HepG2 (cell line): ENCODE measurements around the gene TIMM17B. TPM values are rescaled to one million over a fixed set of nuclear protein-coding genes. Genes with fewer than 3 reads are reported as not detected.

Experiments
- AGO2 ChIP-seq: fragments of 200-400 bp; formaldehyde crosslinking; optimal IDR thresholded peaks from 2 replicates; pipeline ENCODE3; 2017; ENCODE audit warnings: mild to moderate bottlenecking, low read depth, low read length, moderate library complexity
- ATF7-NPFF ChIP-seq: sonication (generic); formaldehyde crosslinking; IDR thresholded peaks from 2 replicates; pipeline ENCODE4 v1.8.1; 2023; ENCODE audit warnings: mild to moderate bottlenecking, low read depth, missing genetic modification reagents, moderate library complexity
- BRD4 ChIP-seq: sonication (generic); formaldehyde crosslinking; IDR thresholded peaks from 2 replicates; pipeline ENCODE4 v1.4.0; 2020; ENCODE audit warnings: missing genetic modification reagents
- CREM ChIP-seq, 2 experiments: sonication (generic) in 1 of 2; formaldehyde crosslinking in 1 of 2; IDR thresholded peaks; 2 replicates each; pipeline versions ENCODE4 v1.4.0 to v1.6.1; 2016 to 2020; ENCODE audit warnings: antibody characterized with exemption in 1 of 2, mild to moderate bottlenecking in 1 of 2, missing genetic modification reagents in 1 of 2
- ELF1 ChIP-seq: sonication (generic); formaldehyde crosslinking; IDR thresholded peaks from 2 replicates; pipeline ENCODE4 v1.4.0; 2020; ENCODE audit warnings: missing genetic modification reagents
- FOXP1 ChIP-seq, 2 experiments: fragments of 450-650 bp in 1 of 2; IDR thresholded peaks; 2 replicates each; pipeline ENCODE4 v1.6.1; 2017 to 2018; ENCODE audit warnings: antibody characterized with exemption in 1 of 2
- GFI1 ChIP-seq: sonication (generic); formaldehyde crosslinking; IDR thresholded peaks from 2 replicates; pipeline ENCODE4 v1.5.0; 2020; ENCODE audit warnings: missing genetic modification reagents, mild to moderate bottlenecking, borderline replicate concordance
- IKZF4 ChIP-seq: sonication (generic); formaldehyde crosslinking; IDR thresholded peaks from 2 replicates; pipeline ENCODE4 v1.5.1; 2020; ENCODE audit warnings: borderline replicate concordance, mild to moderate bottlenecking, low read depth, missing genetic modification reagents; ENCODE audit errors: not compliant biosample characterization
- IRF2 ChIP-seq: IDR thresholded peaks from 2 replicates; pipeline ENCODE4 v1.6.1; 2018; ENCODE audit warnings: missing genetic modification reagents, missing compliant biosample characterization
- KLF16 ChIP-seq, 2 experiments: sonication (generic) in 1 of 2; formaldehyde crosslinking in 1 of 2; IDR thresholded peaks; 2 replicates each; pipeline versions ENCODE4 v1.6.1 to v1.8.0; 2016 to 2023; ENCODE audit warnings: missing genetic modification reagents in 2 of 2, missing compliant biosample characterization in 1 of 2
- KMT2B ChIP-seq: IDR thresholded peaks from 2 replicates; pipeline ENCODE4 v1.6.1; 2016; ENCODE audit warnings: missing genetic modification reagents, missing compliant biosample characterization
- NR2F1 ChIP-seq, 2 experiments: fragments of 450-650 bp in 1 of 2; formaldehyde crosslinking in 1 of 2; IDR thresholded peaks; 2 replicates each; pipeline versions ENCODE4 v1.5.0 to v1.6.1; 2016 to 2020; ENCODE audit warnings: mild to moderate bottlenecking in 1 of 2, missing compliant biosample characterization in 1 of 2, missing genetic modification reagents in 1 of 2, moderate library complexity in 1 of 2
- PHF21A ChIP-seq: sonication (generic); formaldehyde crosslinking; IDR thresholded peaks from 2 replicates; pipeline ENCODE4 v1.5.0; 2020; ENCODE audit warnings: mild to moderate bottlenecking, missing genetic modification reagents
- RBFOX2 ChIP-seq: fragments of 200-400 bp; formaldehyde crosslinking; IDR thresholded peaks from 2 replicates; pipeline ENCODE4 v1.6.1; 2017; ENCODE audit warnings: low read depth, mild to moderate bottlenecking, low read length
- REL ChIP-seq: sonication (generic); formaldehyde crosslinking; conservative IDR thresholded peaks from 2 replicates; pipeline ENCODE4 v1.8.0; 2022; ENCODE audit warnings: mild to moderate bottlenecking, missing genetic modification reagents, moderate library complexity
- SP2 ChIP-seq: sonication (generic); formaldehyde crosslinking; IDR thresholded peaks from 2 replicates; pipeline ENCODE4 v1.5.1; 2020; ENCODE audit warnings: mild to moderate bottlenecking, missing genetic modification reagents
- SRSF1 ChIP-seq: fragments of 200-400 bp; formaldehyde crosslinking; optimal IDR thresholded peaks from 2 replicates; pipeline ENCODE3; 2017; ENCODE audit warnings: mild to moderate bottlenecking, low read depth, low read length, moderate library complexity
- YEATS2 ChIP-seq: sonication (generic); formaldehyde crosslinking; IDR thresholded peaks from 2 replicates; pipeline ENCODE4 v1.4.0; 2020; ENCODE audit warnings: missing genetic modification reagents, borderline replicate concordance
- ZFP36L1 ChIP-seq: sonication (generic); formaldehyde crosslinking; IDR thresholded peaks from 2 replicates; pipeline ENCODE4 v1.8.0; 2022; ENCODE audit warnings: mild to moderate bottlenecking, missing genetic modification reagents, moderate library complexity
- ZNF143 ChIP-seq: sonication (generic); formaldehyde crosslinking; IDR thresholded peaks from 2 replicates; pipeline ENCODE4 v1.4.0; 2020; ENCODE audit warnings: missing genetic modification reagents
- ZNF605 ChIP-seq: sonication (generic); formaldehyde crosslinking; IDR thresholded peaks from 2 replicates; pipeline ENCODE4 v1.8.0; 2022; ENCODE audit warnings: mild to moderate bottlenecking, missing genetic modification reagents
- polyA plus RNA-seq, 8 experiments: library from polyadenylated mRNA; depleted of rRNA in 3 of 8; stranded (reverse) in 7 of 8; unstranded in 1 of 8; fragments of >200 nt; fragmentation: Illumina TruSeq in 4 of 8; extraction: Trizol in 4 of 8; gene quantifications; 2 replicates each; pipeline versions ENCODE4 v1.2.1 to v1.2.3, GENCODE V29; 2011 to 2016; ENCODE audit warnings: low read depth in 4 of 8, missing spikeins in 1 of 8, mixed read lengths in 1 of 8; ENCODE audit not compliant: insufficient read depth in 1 of 8
- total RNA-seq, 5 experiments: library from RNA; depleted of rRNA; stranded (reverse); fragments of >200 nt; fragmentation: Illumina TruSeq; extraction: Trizol; gene quantifications; 2 replicates each; pipeline ENCODE4 v1.2.3, GENCODE V29; 2016; ENCODE audit warnings: low read depth in 1 of 5
- TF ChIP-seq, protein P1 (sequence below): sonication (generic); formaldehyde crosslinking; IDR thresholded peaks from 2 replicates; pipeline ENCODE4 v1.4.0; 2020; ENCODE audit warnings: missing genetic modification reagents, mild to moderate bottlenecking, borderline replicate concordance
- TF ChIP-seq, protein P2 (sequence below): sonication (generic); formaldehyde crosslinking; IDR thresholded peaks from 2 replicates; pipeline ENCODE4; 2020; ENCODE audit warnings: missing genetic modification reagents, mild to moderate bottlenecking, borderline replicate concordance

The TIMM17B gene
- total and polyA plus RNA-seq, 2 of the 13 experiments (the other 11 are each of a cell fraction or from before 2014, with no cell fraction given) = 56.0 to 72.5 TPM

DNA sequence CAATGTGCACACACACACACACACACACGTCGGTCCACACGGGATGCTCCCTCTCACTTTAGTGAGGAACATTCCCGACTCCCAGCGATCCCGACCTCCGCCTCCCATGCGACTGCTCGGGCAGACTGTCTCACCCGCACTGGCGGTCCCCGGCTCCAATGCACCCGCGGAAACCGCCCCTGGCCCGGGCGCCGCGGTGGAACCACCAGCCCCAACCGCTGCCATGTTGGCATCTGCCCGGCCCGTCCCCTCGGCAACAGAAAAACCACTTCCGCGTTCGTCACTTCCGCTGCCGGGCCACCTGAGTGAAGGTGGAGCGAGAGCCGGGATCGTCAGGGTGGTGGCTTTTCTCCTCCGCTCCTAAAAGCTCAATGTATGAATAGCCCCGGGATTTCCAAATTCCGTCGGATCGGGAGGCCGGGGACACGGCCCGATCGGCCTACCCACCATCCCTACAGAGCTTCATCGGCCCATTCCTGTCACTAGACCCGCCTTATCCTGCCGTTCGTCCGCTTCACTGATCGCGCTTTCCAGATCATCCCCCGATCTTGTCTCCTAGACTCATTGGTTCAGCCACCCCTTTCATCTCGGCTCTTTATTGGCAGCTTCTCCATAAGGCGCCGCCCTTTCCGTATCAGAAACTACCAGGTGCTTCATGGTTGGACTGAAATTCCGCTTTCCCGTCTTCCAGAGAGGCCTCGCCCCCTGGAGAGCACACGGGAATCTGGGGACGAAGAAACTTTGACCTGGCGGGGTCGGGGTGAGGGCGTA is 14.0 kb upstream of the TIMM17B start, which contains the start of gene SLC35A2 (continued):
- TF ChIP-seq AGO2 (peak; percentile 70), IKZF4 (CRISPR knock-in tag) (no peak), KLF16 (CRISPR knock-in tag; IDR thresholded peaks at IDR 0.05) (peak in 1 of 2 experiments; percentile 29; a peak in 1 of 4 replicates), SP2 (CRISPR knock-in tag) (peak; percentile 75), CREM (IDR thresholded peaks at IDR 0.05) (peak; percentile 84), CREM (CRISPR knock-in tag; IDR thresholded peaks at IDR 0.05) (no peak), GFI1 (CRISPR knock-in tag) (0 out of 2 replicates have a peak, but pooled peaks have one; percentile 33), ZNF143 (CRISPR knock-in tag) (0 out of 2 replicates have a peak, but pooled peaks have one; percentile 14), YEATS2 (0 out of 2 replicates have a peak, but pooled peaks have one; percentile 48), ZFP36L1 (CRISPR knock-in tag) (0 out of 2 replicates have a peak, but pooled peaks have one; percentile 47), PHF21A (CRISPR knock-in tag) (peak; percentile 37; the same call in 1 of the 2 replicates), KMT2B (CRISPR knock-in tag) (peak; percentile 54), ELF1 (CRISPR knock-in tag) (peak; percentile 94), SRSF1 (peak; percentile 75), ZNF605 (CRISPR knock-in tag) (no peak), ATF7-NPFF (no peak), IRF2 (CRISPR knock-in tag) (peak; percentile 36; the same call in 1 of the 2 replicates), FOXP1 (IDR thresholded peaks at IDR 0.05) (no peak), FOXP1 (CRISPR knock-in tag; IDR thresholded peaks at IDR 0.05) (no peak), BRD4 (CRISPR knock-in tag) (0 out of 2 replicates have a peak, but pooled peaks have one; percentile 36), RBFOX2 (peak; percentile 80), REL (peak; percentile 78; the same call in 1 of the 2 replicates), NR2F1 (CRISPR knock-in tag; IDR thresholded peaks at IDR 0.05) (0 out of 4 replicates have a peak, but pooled peaks of 1 of the 2 experiments have one; percentile 31)
- TF ChIP-seq, protein P1, sequence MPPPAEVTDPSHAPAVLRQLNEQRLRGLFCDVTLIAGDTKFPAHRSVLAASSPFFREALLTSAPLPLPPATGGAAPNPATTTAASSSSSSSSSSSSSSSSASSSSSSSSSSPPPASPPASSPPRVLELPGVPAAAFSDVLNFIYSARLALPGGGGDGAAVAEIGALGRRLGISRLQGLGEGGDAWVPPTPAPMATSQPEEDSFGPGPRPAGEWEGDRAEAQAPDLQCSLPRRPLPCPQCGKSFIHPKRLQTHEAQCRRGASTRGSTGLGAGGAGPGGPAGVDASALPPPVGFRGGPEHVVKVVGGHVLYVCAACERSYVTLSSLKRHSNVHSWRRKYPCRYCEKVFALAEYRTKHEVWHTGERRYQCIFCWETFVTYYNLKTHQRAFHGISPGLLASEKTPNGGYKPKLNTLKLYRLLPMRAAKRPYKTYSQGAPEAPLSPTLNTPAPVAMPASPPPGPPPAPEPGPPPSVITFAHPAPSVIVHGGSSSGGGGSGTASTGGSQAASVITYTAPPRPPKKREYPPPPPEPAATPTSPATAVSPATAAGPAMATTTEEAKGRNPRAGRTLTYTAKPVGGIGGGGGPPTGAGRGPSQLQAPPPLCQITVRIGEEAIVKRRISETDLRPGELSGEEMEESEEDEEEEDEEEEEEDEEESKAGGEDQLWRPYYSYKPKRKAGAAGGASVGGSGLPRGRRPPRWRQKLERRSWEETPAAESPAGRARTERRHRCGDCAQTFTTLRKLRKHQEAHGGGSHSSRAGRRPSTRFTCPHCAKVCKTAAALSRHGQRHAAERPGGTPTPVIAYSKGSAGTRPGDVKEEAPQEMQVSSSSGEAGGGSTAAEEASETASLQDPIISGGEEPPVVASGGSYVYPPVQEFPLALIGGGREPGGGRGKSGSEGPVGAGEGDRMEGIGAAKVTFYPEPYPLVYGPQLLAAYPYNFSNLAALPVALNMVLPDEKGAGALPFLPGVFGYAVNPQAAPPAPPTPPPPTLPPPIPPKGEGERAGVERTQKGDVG (CRISPR knock-in tag) = no peak
- TF ChIP-seq, protein P2, sequence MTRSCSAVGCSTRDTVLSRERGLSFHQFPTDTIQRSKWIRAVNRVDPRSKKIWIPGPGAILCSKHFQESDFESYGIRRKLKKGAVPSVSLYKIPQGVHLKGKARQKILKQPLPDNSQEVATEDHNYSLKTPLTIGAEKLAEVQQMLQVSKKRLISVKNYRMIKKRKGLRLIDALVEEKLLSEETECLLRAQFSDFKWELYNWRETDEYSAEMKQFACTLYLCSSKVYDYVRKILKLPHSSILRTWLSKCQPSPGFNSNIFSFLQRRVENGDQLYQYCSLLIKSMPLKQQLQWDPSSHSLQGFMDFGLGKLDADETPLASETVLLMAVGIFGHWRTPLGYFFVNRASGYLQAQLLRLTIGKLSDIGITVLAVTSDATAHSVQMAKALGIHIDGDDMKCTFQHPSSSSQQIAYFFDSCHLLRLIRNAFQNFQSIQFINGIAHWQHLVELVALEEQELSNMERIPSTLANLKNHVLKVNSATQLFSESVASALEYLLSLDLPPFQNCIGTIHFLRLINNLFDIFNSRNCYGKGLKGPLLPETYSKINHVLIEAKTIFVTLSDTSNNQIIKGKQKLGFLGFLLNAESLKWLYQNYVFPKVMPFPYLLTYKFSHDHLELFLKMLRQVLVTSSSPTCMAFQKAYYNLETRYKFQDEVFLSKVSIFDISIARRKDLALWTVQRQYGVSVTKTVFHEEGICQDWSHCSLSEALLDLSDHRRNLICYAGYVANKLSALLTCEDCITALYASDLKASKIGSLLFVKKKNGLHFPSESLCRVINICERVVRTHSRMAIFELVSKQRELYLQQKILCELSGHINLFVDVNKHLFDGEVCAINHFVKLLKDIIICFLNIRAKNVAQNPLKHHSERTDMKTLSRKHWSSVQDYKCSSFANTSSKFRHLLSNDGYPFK (CRISPR knock-in tag) = peak; percentile 77
